Endothelial cell of umbilical vein (primary cell): ENCODE measurements around the gene PARP16. TPM values are rescaled to one million over a fixed set of nuclear protein-coding genes. Genes with fewer than 3 reads are reported as not detected.

Experiments used
- BruUV-seq: library from RNA; stranded (reverse); fragments of 400-500 nt; replicated peaks from 2 replicates; lab custom pipeline; 2021; lab: Mats Ljungman, UMichigan
- CTCF ChIA-PET: fragments of 300-600, 350-600 bp; sonication (Branson Sonifier 250); formaldehyde crosslinking; loops from one replicate; lab custom pipeline; 2021; ENCODE audit warnings: antibody characterized with exemption, inconsistent platforms; lab: Charles Lee
- POLR2A ChIA-PET: fragments of 300-600, 350-600 bp; sonication (Branson Sonifier 250); formaldehyde crosslinking; loops from one replicate; lab custom pipeline; 2021; ENCODE audit warnings: antibody characterized with exemption, inconsistent platforms; lab: Charles Lee
- DNase-seq: peaks from one replicate; pipeline ENCODE4 v3.0.0-alpha.2; 2011; ENCODE audit warnings: low read depth, low spot score
- FAIRE-seq: peaks from 2 replicates; lab custom pipeline; 2011; peaks lifted over from hg19 to GRCh38; lab: Jason Lieb, UNC
- H2AFZ ChIP-seq: 2 replicates; pipeline ENCODE4 v1.6.0; 2012; ENCODE audit warnings: low read depth, low read length, control low read depth, inconsistent platforms
- H3K27ac ChIP-seq: 2 replicates; pipeline ENCODE4 v1.5.1; 2011; ENCODE audit warnings: low read depth, mild to moderate bottlenecking, control low read depth, low read length, moderate library complexity; ENCODE audit not compliant: insufficient read depth
- H3K27me3 ChIP-seq, 2 experiments: 2 replicates each; pipeline versions ENCODE4 v1.6.0 to v1.6.1; 2011; ENCODE audit warnings: low read length in 2 of 2, mixed read lengths in 1 of 2; ENCODE audit not compliant: control insufficient read depth in 2 of 2, insufficient read depth in 2 of 2
- H3K36me3 ChIP-seq, 2 experiments: 2 replicates in 1 of 2; 3 replicates in 1 of 2; pipeline ENCODE4 v1.5.1; 2011; ENCODE audit warnings: low read length in 2 of 2, mild to moderate bottlenecking in 1 of 2, moderate library complexity in 1 of 2; ENCODE audit not compliant: control insufficient read depth in 2 of 2, insufficient read depth in 2 of 2; ENCODE audit errors: extremely low read depth in 1 of 2
- H3K4me1 ChIP-seq: 3 replicates; pipeline ENCODE4 v1.5.1; 2011; ENCODE audit warnings: mild to moderate bottlenecking, low read length; ENCODE audit not compliant: control insufficient read depth, insufficient read depth; ENCODE audit errors: extremely low read depth
- H3K4me2 ChIP-seq: 2 replicates; pipeline ENCODE4 v1.6.1; 2011; ENCODE audit warnings: low read length, control low read depth, mixed read lengths; ENCODE audit not compliant: insufficient read depth
- H3K4me3 ChIP-seq, 3 experiments: fragments of 200-600 bp in 1 of 3; sonication (generic), shearing (Covaris generic) in 1 of 3; replicated peaks in 1 of 3; 2 replicates each; pipeline ENCODE4 v1.5.1; 2011 to 2016; ENCODE audit warnings: control low read depth in 3 of 3, low read length in 3 of 3, mild to moderate bottlenecking in 2 of 3, inconsistent platforms in 1 of 3, low read depth in 1 of 3, moderate library complexity in 1 of 3; ENCODE audit not compliant: insufficient read depth in 1 of 3
- H3K79me2 ChIP-seq: 2 replicates; pipeline ENCODE4 v1.6.0; 2012; ENCODE audit warnings: low read length, inconsistent platforms; ENCODE audit not compliant: control insufficient read depth, insufficient read depth
- H3K9ac ChIP-seq: replicated peaks from 2 replicates; pipeline ENCODE3; 2011; ENCODE audit warnings: low read length, control low read depth; ENCODE audit not compliant: insufficient read depth; ENCODE audit errors: extremely low read depth
- H3K9me1 ChIP-seq: replicated peaks from 3 replicates; pipeline ENCODE4 v1.6.0; 2011; ENCODE audit warnings: mild to moderate bottlenecking, low read length; ENCODE audit not compliant: control insufficient read depth, insufficient read depth; ENCODE audit errors: extremely low read depth
- H3K9me3 ChIP-seq: replicated peaks from 2 replicates; pipeline ENCODE4 v1.5.1; 2012; ENCODE audit warnings: low read length, inconsistent platforms; ENCODE audit not compliant: control insufficient read depth, insufficient read depth
- H4K20me1 ChIP-seq: replicated peaks from 2 replicates; pipeline ENCODE3; 2011; ENCODE audit warnings: mild to moderate bottlenecking, low read length; ENCODE audit not compliant: control insufficient read depth, insufficient read depth; ENCODE audit errors: extremely low read depth
- FOS ChIP-seq: IDR thresholded peaks from 2 replicates; pipeline ENCODE4 v1.6.1; 2011; ENCODE audit warnings: mild to moderate bottlenecking, low read length, moderate library complexity, borderline replicate concordance; ENCODE audit not compliant: insufficient read depth
- GATA2 ChIP-seq: IDR thresholded peaks from 2 replicates; pipeline ENCODE4 v1.7.0; 2011; ENCODE audit warnings: low read depth, mild to moderate bottlenecking, moderate library complexity, mixed read lengths, low read length; ENCODE audit not compliant: insufficient read length, insufficient read depth
- JUN ChIP-seq: IDR thresholded peaks from 2 replicates; pipeline ENCODE4 v1.6.1; 2011; ENCODE audit warnings: borderline replicate concordance, low read depth; ENCODE audit not compliant: insufficient read length, insufficient read depth
- MYC ChIP-seq: IDR thresholded peaks from one replicate; pipeline ENCODE4 v1.6.1; 2011; ENCODE audit warnings: mild to moderate bottlenecking, low read depth, low read length
- POLR2A ChIP-seq: IDR thresholded peaks from 2 replicates; pipeline ENCODE4 v1.6.1; 2012; ENCODE audit warnings: low read depth, mild to moderate bottlenecking, control low read depth, low read length
- POLR2AphosphoS5 ChIP-seq: IDR thresholded peaks from 2 replicates; pipeline ENCODE4 v1.6.1; 2012; ENCODE audit warnings: low read depth, mild to moderate bottlenecking, control low read depth, low read length, moderate library complexity; ENCODE audit not compliant: insufficient read depth
- dilution Hi-C: fragments of 300-500 bp; cut with MboI; formaldehyde crosslinking; loops from one replicate; pipeline ENCODE4 v1.15.0; 2019; ENCODE audit warnings: low sequenced_read_pairs; ENCODE audit not compliant: extremely low pct_ligation_motif_present
- intact Hi-C: fragments of 100-400 bp; cut with micrococcal nuclease; formaldehyde crosslinking; loops from one replicate; pipeline ENCODE4 v1.10.0; 2022
- polyA plus RNA-seq, 4 experiments: library from polyadenylated mRNA; depleted of rRNA in 3 of 4; stranded (reverse) in 3 of 4; unstranded in 1 of 4; fragments of >200 nt; gene quantifications; 2 replicates each; pipeline versions ENCODE4 v1.2.1 to v1.2.3, GENCODE V29; 2011 to 2012; ENCODE audit warnings: missing spikeins in 1 of 4
- total RNA-seq: library from RNA; stranded (reverse); gene quantifications from 2 replicates; pipeline ENCODE4 v1.2.3, GENCODE V29; 2021
- TF ChIP-seq, protein P1 (sequence below), 2 donors: IDR thresholded peaks; 1 replicate in 1 of 2; 2 replicates in 1 of 2; pipeline ENCODE4 v1.5.1; 2011; ENCODE audit warnings: low read length in 2 of 2, mild to moderate bottlenecking in 2 of 2, moderate library complexity in 2 of 2, control low read depth in 1 of 2, inconsistent platforms in 1 of 2, low read depth in 1 of 2; ENCODE audit not compliant: insufficient read depth in 1 of 2; ENCODE audit errors: extremely low read depth in 1 of 2

PARP16 gene
- total and polyA plus RNA-seq, 2 donors (not counting 3 experiments of a cell fraction or from before 2014, with no cell fraction given), result 3.9 to 6.3 TPM

DNA sequence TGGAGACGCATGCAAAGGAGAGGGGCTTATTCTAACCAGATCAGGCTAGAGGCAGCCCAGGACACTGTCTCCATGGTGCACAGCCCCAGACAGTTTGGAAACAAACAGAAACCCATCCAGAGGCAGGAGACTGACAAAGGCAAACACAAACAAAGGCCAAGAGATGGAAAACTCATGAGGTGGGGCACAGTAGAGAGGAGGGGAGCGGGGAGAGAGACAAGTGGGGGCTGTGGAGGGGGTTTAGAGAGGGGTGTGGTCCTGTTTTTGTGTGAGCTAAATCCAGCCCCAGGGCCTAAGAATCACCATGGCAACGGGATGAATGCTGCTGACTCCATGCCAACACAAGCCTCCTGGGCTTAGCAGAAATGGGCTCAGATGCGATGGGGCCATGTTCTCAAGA, 32.3 kb downstream of the PARP16 start:
- dilution Hi-C loops, result no loop called here

DNA sequence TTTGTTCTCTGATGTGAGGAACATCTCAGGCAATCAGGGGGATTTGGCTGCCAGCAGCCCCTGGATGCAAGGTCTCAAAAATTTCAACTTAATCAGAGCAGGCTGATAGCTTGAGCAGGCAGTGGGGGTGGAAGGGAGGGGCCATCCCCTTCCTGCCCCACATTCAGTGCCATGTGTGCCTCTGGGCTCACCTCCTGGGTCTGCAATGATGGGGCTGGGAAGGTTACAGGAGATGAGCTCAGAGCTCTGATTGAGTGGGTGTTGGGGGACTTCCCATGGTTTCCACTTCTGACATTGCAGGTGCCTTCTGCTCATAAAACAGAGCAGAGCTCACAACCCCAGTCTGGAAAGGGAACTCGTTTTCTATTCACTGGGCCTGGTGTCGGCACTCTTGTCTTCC, 37.0 kb downstream of the PARP16 start:
- no peak for TF ChIP-seq MYC
- no peak for TF ChIP-seq JUN
- TF ChIP-seq POLR2A, result no peak
- TF ChIP-seq, protein P1, sequence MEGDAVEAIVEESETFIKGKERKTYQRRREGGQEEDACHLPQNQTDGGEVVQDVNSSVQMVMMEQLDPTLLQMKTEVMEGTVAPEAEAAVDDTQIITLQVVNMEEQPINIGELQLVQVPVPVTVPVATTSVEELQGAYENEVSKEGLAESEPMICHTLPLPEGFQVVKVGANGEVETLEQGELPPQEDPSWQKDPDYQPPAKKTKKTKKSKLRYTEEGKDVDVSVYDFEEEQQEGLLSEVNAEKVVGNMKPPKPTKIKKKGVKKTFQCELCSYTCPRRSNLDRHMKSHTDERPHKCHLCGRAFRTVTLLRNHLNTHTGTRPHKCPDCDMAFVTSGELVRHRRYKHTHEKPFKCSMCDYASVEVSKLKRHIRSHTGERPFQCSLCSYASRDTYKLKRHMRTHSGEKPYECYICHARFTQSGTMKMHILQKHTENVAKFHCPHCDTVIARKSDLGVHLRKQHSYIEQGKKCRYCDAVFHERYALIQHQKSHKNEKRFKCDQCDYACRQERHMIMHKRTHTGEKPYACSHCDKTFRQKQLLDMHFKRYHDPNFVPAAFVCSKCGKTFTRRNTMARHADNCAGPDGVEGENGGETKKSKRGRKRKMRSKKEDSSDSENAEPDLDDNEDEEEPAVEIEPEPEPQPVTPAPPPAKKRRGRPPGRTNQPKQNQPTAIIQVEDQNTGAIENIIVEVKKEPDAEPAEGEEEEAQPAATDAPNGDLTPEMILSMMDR (IDR thresholded peaks at IDR 0.05; ENCODE audit: extremely low read depth in 1 of 2, insufficient read depth in 1 of 2, low read depth in 1 of 2, low read length in 2 of 2), result no peak
- dilution Hi-C loops (no loop called here), intact Hi-C loops (no loop called here)
- Histone ChIP-seq H3K4me1 (no peaks in the 10 kb centered on the region), H3K9me1 (no peaks in the 10 kb centered on the region), H3K27ac (no peak overlapping the region), H3K9ac (no peak overlapping the region), H3K9me3 (no peaks in the 10 kb centered on the region), H3K79me2 (no peaks in the 10 kb centered on the region), H3K4me2 (no peak overlapping the region), H4K20me1 (no peaks in the 10 kb centered on the region), H2AFZ (no peak overlapping the region), H3K27me3 (no peaks in the 10 kb centered on the region), H3K4me3 (no peak overlapping the region), H3K36me3 (no peaks in the 10 kb centered on the region)
- no TSS peak for BruUV-seq
- ChIA-PET CTCF (interaction anchor here (1.0 kb wide), 1 partner anchor 16 kb away, joined by 4 read pairs; no protein-coding TSS in a partner anchor), POLR2A (interaction anchor here (0.7 kb wide), 1 partner anchor 71 kb away, joined by 5 read pairs; no protein-coding TSS in a partner anchor)
- FAIRE-seq (no peak), DNase-seq (no peak)

More for the DNA sequence above, 32.3 kb downstream of the PARP16 start:
- Histone ChIP-seq H3K4me1 (no peaks in the 10 kb centered on the region), H3K4me3 (no peak overlapping the region), H4K20me1 (no peaks in the 10 kb centered on the region), H3K9me1 (no peaks in the 10 kb centered on the region), H3K4me2 (no peak overlapping the region), H3K27ac (no peak overlapping the region), H2AFZ (no peak overlapping the region), H3K9ac (no peak overlapping the region), H3K9me3 (no peaks in the 10 kb centered on the region), H3K79me2 (no peaks in the 10 kb centered on the region), H3K36me3 (peaks cover 0 to 2% of the 10 kb centered on the region in 2 experiments), H3K27me3 (no peaks in the 10 kb centered on the region)
- DNase-seq (no peak), FAIRE-seq (no peak)
- ChIA-PET CTCF (no interaction called here), POLR2A (no interaction called here)
- intact Hi-C loops, result no loop called here
- TF ChIP-seq, protein P1 (IDR thresholded peaks at IDR 0.05; ENCODE audit: extremely low read depth in 1 of 2, insufficient read depth in 1 of 2, low read depth in 1 of 2, low read length in 2 of 2), result no peak
- TF ChIP-seq GATA2 (no peak), JUN (no peak), FOS (no peak), MYC (no peak), POLR2AphosphoS5 (no peak)
- no TSS peak for BruUV-seq
